ENCODE measurements around the gene CCDC71L.
"Not testable (repeated sequence)": the region's sequence is repeated elsewhere in the genome, so short reads cannot be mapped to it uniquely, and the experiment has no call there.

Gene CCDC71L

GRCh38 chr7:106671930-106672329, 11.0 kb upstream of the CCDC71L start:
- not testable (repeated sequence) for H3K4ac ChIP-seq (ENCODE audit: low read depth, low read length); H3K18ac ChIP-seq (ENCODE audit: low read length); H2AFZ ChIP-seq (ENCODE audit: insufficient read depth, low read length, poor library complexity); H2AK5ac ChIP-seq (ENCODE audit: low read length); H3K4me2 ChIP-seq (ENCODE audit: low read length); H3K9ac ChIP-seq (ENCODE audit: low read length); H2BK5ac ChIP-seq (ENCODE audit: low read depth, low read length, poor library complexity); H3K79me2 ChIP-seq (ENCODE audit: control insufficient read depth, insufficient read depth, low read length, poor library complexity); H3K9me3 ChIP-seq (ENCODE audit: insufficient read depth, low read depth, low read length); H3K79me1 ChIP-seq (ENCODE audit: low read length); H3K14ac ChIP-seq (ENCODE audit: low read length); H4K8ac ChIP-seq (ENCODE audit: low read depth, low read length); H3K27ac ChIP-seq (ENCODE audit: low read depth, low read length); H3K23ac ChIP-seq (ENCODE audit: low read length); H3K36me3 ChIP-seq (ENCODE audit: control insufficient read depth in 1 of 2, insufficient read depth in 2 of 2, low read length in 2 of 2); H4K12ac ChIP-seq (ENCODE audit: low read depth, low read length); H3K27me3 ChIP-seq (ENCODE audit: insufficient read depth, low read length); H2BK12ac ChIP-seq (ENCODE audit: low read length); DNase-seq; H2BK120ac ChIP-seq (ENCODE audit: insufficient read depth, low read length, poor library complexity); H3K4me3 ChIP-seq (ENCODE audit: low read depth, low read length); H4K91ac ChIP-seq (ENCODE audit: low read depth, low read length); H3K4me1 ChIP-seq (ENCODE audit: control insufficient read depth in 1 of 2, insufficient read depth in 2 of 2, low read length in 2 of 2)
- WGBS (ENCODE audit: extremely low coverage, insufficient coverage, insufficient read length) = no CpG with 5 or more reads among the region's 8 CpGs

- no peak overlapping the region for H2AK5ac ChIP-seq (ENCODE audit: low read length)
- no peak overlapping the region for H3K4ac ChIP-seq (ENCODE audit: low read depth, low read length)
- H4K12ac ChIP-seq (ENCODE audit: low read depth, low read length) = no peak overlapping the region
- H3K36me3 ChIP-seq (ENCODE audit: control insufficient read depth in 1 of 2, insufficient read depth in 2 of 2, low read length in 2 of 2) = no peaks in the 10 kb centered on the region
- no peak overlapping the region for H3K18ac ChIP-seq (ENCODE audit: low read length)
- H3K27me3 ChIP-seq (ENCODE audit: insufficient read depth, low read length) = no peaks in the 10 kb centered on the region
- H3K27ac ChIP-seq (ENCODE audit: low read depth, low read length) = no peak overlapping the region
- H3K9ac ChIP-seq (ENCODE audit: low read length) = no peak overlapping the region
- no peak overlapping the region for H3K23ac ChIP-seq (ENCODE audit: low read length)
- DNase-seq = no peak
- no peak overlapping the region for H2BK12ac ChIP-seq (ENCODE audit: low read length)
- no peak overlapping the region for H3K4me2 ChIP-seq (ENCODE audit: low read length)
- no peak overlapping the region for H2AFZ ChIP-seq (ENCODE audit: insufficient read depth, low read length, poor library complexity)
- no peaks in the 10 kb centered on the region for H3K79me2 ChIP-seq (ENCODE audit: control insufficient read depth, insufficient read depth, low read length, poor library complexity)
- H2BK5ac ChIP-seq (ENCODE audit: low read depth, low read length, poor library complexity) = no peak overlapping the region
- H2BK120ac ChIP-seq (ENCODE audit: insufficient read depth, low read length, poor library complexity) = no peak overlapping the region
- no peak overlapping the region for H3K14ac ChIP-seq (ENCODE audit: low read length)
- H3K79me1 ChIP-seq (ENCODE audit: low read length) = no peaks in the 10 kb centered on the region
- peaks cover 3% of the 10 kb centered on the region for H3K9me3 ChIP-seq (ENCODE audit: insufficient read depth, low read depth, low read length)
- no peaks in the 10 kb centered on the region for H3K4me1 ChIP-seq (ENCODE audit: control insufficient read depth in 1 of 2, insufficient read depth in 2 of 2, low read length in 2 of 2)
- H4K91ac ChIP-seq (ENCODE audit: low read depth, low read length) = no peak overlapping the region
- H4K8ac ChIP-seq (ENCODE audit: low read depth, low read length) = no peak overlapping the region
- WGBS (ENCODE audit: extremely low coverage, insufficient coverage, insufficient read length) = no CpG with 5 or more reads among the region's 1 CpG
- H3K4me3 ChIP-seq (ENCODE audit: low read depth, low read length) = no peak overlapping the region
Observed at GRCh38 chr7:106671160-106671559, 10.2 kb upstream of the CCDC71L start.

- Histone ChIP-seq H4K91ac (ENCODE audit: low read depth, low read length) (no peak overlapping the region), H3K23ac (ENCODE audit: low read length) (no peak overlapping the region), H3K27ac (ENCODE audit: low read depth, low read length) (no peak overlapping the region), H4K8ac (ENCODE audit: low read depth, low read length) (no peak overlapping the region), H2BK12ac (ENCODE audit: low read length) (no peak overlapping the region), H2BK120ac (ENCODE audit: insufficient read depth, low read length, poor library complexity) (no peak overlapping the region), H3K27me3 (ENCODE audit: insufficient read depth, low read length) (no peaks in the 10 kb centered on the region), H2AFZ (ENCODE audit: insufficient read depth, low read length, poor library complexity) (no peak overlapping the region), H3K18ac (ENCODE audit: low read length) (no peak overlapping the region), H3K4me3 (ENCODE audit: low read depth, low read length) (no peak overlapping the region), H3K79me1 (ENCODE audit: low read length) (no peaks in the 10 kb centered on the region), H3K4ac (ENCODE audit: low read depth, low read length) (no peak overlapping the region), H3K4me2 (ENCODE audit: low read length) (no peak overlapping the region), H3K14ac (ENCODE audit: low read length) (no peak overlapping the region), H3K36me3 (ENCODE audit: control insufficient read depth in 1 of 2, insufficient read depth in 2 of 2, low read length in 2 of 2) (no peaks in the 10 kb centered on the region), H2AK5ac (ENCODE audit: low read length) (no peak overlapping the region), H3K4me1 (ENCODE audit: control insufficient read depth in 1 of 2, insufficient read depth in 2 of 2, low read length in 2 of 2) (no peaks in the 10 kb centered on the region), H3K9ac (ENCODE audit: low read length) (no peak overlapping the region), H2BK5ac (ENCODE audit: low read depth, low read length, poor library complexity) (no peak overlapping the region), H4K12ac (ENCODE audit: low read depth, low read length) (no peak overlapping the region), H3K79me2 (ENCODE audit: control insufficient read depth, insufficient read depth, low read length, poor library complexity) (no peaks in the 10 kb centered on the region), H3K9me3 (ENCODE audit: insufficient read depth, low read depth, low read length) (peaks cover 3% of the 10 kb centered on the region)
- no CpG with 5 or more reads among the region's 6 CpGs for WGBS (ENCODE audit: extremely low coverage, insufficient coverage, insufficient read length)
- no peak for DNase-seq
Observed at GRCh38 chr7:106668861-106669524, 8.0 kb upstream of the CCDC71L start.

GRCh38 chr7:106666353-106666752, 5.4 kb upstream of the CCDC71L start:
- no peak overlapping the region for H2BK12ac ChIP-seq (ENCODE audit: low read length)
- no peak overlapping the region for H2AK5ac ChIP-seq (ENCODE audit: low read length)
- H3K14ac ChIP-seq (ENCODE audit: low read length) = no peak overlapping the region
- no peak overlapping the region for H3K4me3 ChIP-seq (ENCODE audit: low read depth, low read length)
- no peak overlapping the region for H3K9ac ChIP-seq (ENCODE audit: low read length)
- H3K36me3 ChIP-seq (ENCODE audit: control insufficient read depth in 1 of 2, insufficient read depth in 2 of 2, low read length in 2 of 2) = no peaks in the 10 kb centered on the region
- H4K8ac ChIP-seq (ENCODE audit: low read depth, low read length) = no peak overlapping the region
- no peak overlapping the region for H3K23ac ChIP-seq (ENCODE audit: low read length)
- WGBS (ENCODE audit: extremely low coverage, insufficient coverage, insufficient read length) = no CpG with 5 or more reads among the region's 2 CpGs
- DNase-seq = no peak
- no peak overlapping the region for H2BK5ac ChIP-seq (ENCODE audit: low read depth, low read length, poor library complexity)
- no peak overlapping the region for H3K18ac ChIP-seq (ENCODE audit: low read length)
- H3K4me2 ChIP-seq (ENCODE audit: low read length) = no peak overlapping the region
- no peak overlapping the region for H4K91ac ChIP-seq (ENCODE audit: low read depth, low read length)
- H3K27me3 ChIP-seq (ENCODE audit: insufficient read depth, low read length) = no peaks in the 10 kb centered on the region
- no peak overlapping the region for H3K27ac ChIP-seq (ENCODE audit: low read depth, low read length)
- H3K4me1 ChIP-seq (ENCODE audit: control insufficient read depth in 1 of 2, insufficient read depth in 2 of 2, low read length in 2 of 2) = no peaks in the 10 kb centered on the region
- no peak overlapping the region for H2AFZ ChIP-seq (ENCODE audit: insufficient read depth, low read length, poor library complexity)
- no peak overlapping the region for H4K12ac ChIP-seq (ENCODE audit: low read depth, low read length)
- no peak overlapping the region for H2BK120ac ChIP-seq (ENCODE audit: insufficient read depth, low read length, poor library complexity)
- no peaks in the 10 kb centered on the region for H3K79me2 ChIP-seq (ENCODE audit: control insufficient read depth, insufficient read depth, low read length, poor library complexity)
- H3K4ac ChIP-seq (ENCODE audit: low read depth, low read length) = no peak overlapping the region
- no peaks in the 10 kb centered on the region for H3K9me3 ChIP-seq (ENCODE audit: insufficient read depth, low read depth, low read length)
- no peaks in the 10 kb centered on the region for H3K79me1 ChIP-seq (ENCODE audit: low read length)
